HepG2 (cell line): ENCODE measurements around the gene BMAL1.

Experiments
- EP300 ChIP-seq, 3 experiments: sonication (generic) in 1 of 3; formaldehyde crosslinking in 1 of 3; IDR thresholded peaks; 2 replicates each; pipeline versions ENCODE4 v1.5.1 to v1.6.1; 2011 to 2020; ENCODE audit warnings: low read depth in 2 of 3, low read length in 2 of 3, borderline replicate concordance in 1 of 3, improper control_type of control experiment in 1 of 3, mild to moderate bottlenecking in 1 of 3, missing genetic modification reagents in 1 of 3, moderate library complexity in 1 of 3
- ETV5 ChIP-seq: IDR thresholded peaks from 2 replicates; pipeline ENCODE4 v1.6.1; 2018; ENCODE audit warnings: missing biosample characterization, missing genetic modification reagents, inconsistent platforms, borderline replicate concordance
- MXI1 ChIP-seq: IDR thresholded peaks from 3 replicates; pipeline ENCODE4 v1.6.1; 2012; ENCODE audit warnings: low read depth, low read length, inconsistent platforms, borderline replicate concordance
- TARDBP ChIP-seq: sonication (generic); formaldehyde crosslinking; IDR thresholded peaks from 2 replicates; pipeline ENCODE4 v1.8.0; 2022; ENCODE audit warnings: mild to moderate bottlenecking, missing genetic modification reagents
- ZNF253 ChIP-seq: sonication (generic); formaldehyde crosslinking; IDR thresholded peaks from 2 replicates; pipeline ENCODE4 v1.8.0; 2022; ENCODE audit warnings: mild to moderate bottlenecking, missing genetic modification reagents, borderline replicate concordance
- TF ChIP-seq, protein P1 (sequence below): sonication (generic); formaldehyde crosslinking; IDR thresholded peaks from 2 replicates; pipeline ENCODE4 v1.4.0; 2020; ENCODE audit warnings: missing genetic modification reagents
- TF ChIP-seq, protein P2 (sequence below): sonication (generic); formaldehyde crosslinking; conservative IDR thresholded peaks from 2 replicates; pipeline ENCODE4 v1.4.0; 2020; ENCODE audit warnings: missing genetic modification reagents

DNA sequence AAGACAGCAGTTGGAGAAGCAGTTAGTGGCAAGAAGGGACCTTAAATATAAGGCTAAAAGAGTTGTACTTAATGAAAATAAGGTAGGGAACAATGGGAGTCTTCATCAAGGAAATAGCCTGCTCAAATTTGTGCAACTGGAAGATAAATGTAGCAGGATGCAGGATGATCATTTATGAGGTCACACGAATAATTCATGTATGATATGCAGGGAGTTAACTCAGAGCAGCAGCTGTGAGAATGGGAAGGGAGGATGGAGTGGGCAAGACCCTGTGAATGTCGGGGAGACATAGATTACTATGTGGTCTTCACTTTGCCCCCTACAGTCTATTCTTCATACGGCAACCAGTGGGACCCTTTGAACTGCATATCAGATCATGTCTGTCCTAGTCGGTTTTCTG, 25.2 kb upstream of the BMAL1 start:
- no peak for TF ChIP-seq MXI1
- no peak for TF ChIP-seq ETV5
- TF ChIP-seq, protein P1, sequence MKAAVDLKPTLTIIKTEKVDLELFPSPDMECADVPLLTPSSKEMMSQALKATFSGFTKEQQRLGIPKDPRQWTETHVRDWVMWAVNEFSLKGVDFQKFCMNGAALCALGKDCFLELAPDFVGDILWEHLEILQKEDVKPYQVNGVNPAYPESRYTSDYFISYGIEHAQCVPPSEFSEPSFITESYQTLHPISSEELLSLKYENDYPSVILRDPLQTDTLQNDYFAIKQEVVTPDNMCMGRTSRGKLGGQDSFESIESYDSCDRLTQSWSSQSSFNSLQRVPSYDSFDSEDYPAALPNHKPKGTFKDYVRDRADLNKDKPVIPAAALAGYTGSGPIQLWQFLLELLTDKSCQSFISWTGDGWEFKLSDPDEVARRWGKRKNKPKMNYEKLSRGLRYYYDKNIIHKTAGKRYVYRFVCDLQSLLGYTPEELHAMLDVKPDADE = no peak
- TF ChIP-seq ZNF253 (CRISPR knock-in tag) = no peak
- TF ChIP-seq, protein P2, sequence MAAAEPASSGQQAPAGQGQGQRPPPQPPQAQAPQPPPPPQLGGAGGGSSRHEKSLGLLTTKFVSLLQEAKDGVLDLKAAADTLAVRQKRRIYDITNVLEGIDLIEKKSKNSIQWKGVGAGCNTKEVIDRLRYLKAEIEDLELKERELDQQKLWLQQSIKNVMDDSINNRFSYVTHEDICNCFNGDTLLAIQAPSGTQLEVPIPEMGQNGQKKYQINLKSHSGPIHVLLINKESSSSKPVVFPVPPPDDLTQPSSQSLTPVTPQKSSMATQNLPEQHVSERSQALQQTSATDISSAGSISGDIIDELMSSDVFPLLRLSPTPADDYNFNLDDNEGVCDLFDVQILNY = no peak
- TF ChIP-seq TARDBP (CRISPR knock-in tag) = no peak
- no peak for TF ChIP-seq EP300 (IDR thresholded peaks at IDR 0.05; ENCODE audit: low read depth in 2 of 2, low read length in 2 of 2)
- TF ChIP-seq EP300 (CRISPR knock-in tag; IDR thresholded peaks at IDR 0.05; ENCODE audit: borderline replicate concordance) = no peak
